HG02840 (cell line): ENCODE measurements around the gene SUSD3.

Experiments used
- ATAC-seq: cut with Tn5 transposase; IDR thresholded peaks from one replicate; pipeline ENCODE4 v1.9.1; 2021; ENCODE audit warnings: mild to moderate bottlenecking, moderate library complexity, moderate number of reproducible peaks; ENCODE audit not compliant: unreplicated experiment, low FRiP score

SUSD3 gene

GRCh38 chr9:93051680-93052089 is 6.8 kb upstream of the SUSD3 start:
- no peak for ATAC-seq

GRCh38 chr9:93052791-93053540 is 5.5 kb upstream of the SUSD3 start:
- ATAC-seq, result no peak

- no peak for ATAC-seq
Observed at GRCh38 chr9:93053781-93054331, 4.6 kb upstream of the SUSD3 start.

GRCh38 chr9:93054758-93055704 is 3.5 kb upstream of the SUSD3 start:
- ATAC-seq, result no peak

- no peak for ATAC-seq
Observed at GRCh38 chr9:93057042-93057702, 1.3 kb upstream of the SUSD3 start.

DNA sequence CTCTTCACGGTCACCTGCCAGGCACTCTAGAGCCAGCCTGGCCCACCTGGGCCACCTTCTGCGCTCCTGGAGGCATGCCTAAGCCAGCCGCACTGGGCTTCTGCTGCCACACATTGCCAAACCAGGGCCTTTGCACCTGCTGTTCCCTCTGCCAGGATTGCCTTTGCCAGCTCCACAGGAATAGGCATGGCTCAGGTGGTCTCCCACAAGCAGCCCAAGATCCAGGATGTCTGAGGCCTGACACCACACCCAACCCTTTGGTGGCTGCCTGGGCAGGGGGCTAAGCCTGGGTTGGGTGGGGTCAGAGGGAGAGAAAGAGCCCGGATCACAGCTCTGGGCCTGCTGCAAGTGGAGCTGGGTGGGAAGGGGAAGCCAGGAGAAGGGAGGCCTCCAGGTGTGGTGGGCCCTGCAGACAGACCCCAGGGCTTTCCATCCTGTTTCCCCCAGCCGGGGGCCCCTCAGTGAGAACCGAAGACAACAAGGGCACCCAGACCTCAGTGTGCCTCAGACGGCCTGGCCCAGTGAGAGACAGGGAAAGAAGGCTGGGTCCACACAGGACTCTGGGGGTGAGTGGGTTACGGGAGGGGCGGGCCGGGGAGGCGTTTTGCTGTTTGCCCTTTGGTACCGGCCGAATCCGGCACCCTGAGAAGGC is 672 bp upstream of the SUSD3 start:
- ATAC-seq, result peak; percentile 4

DNA sequence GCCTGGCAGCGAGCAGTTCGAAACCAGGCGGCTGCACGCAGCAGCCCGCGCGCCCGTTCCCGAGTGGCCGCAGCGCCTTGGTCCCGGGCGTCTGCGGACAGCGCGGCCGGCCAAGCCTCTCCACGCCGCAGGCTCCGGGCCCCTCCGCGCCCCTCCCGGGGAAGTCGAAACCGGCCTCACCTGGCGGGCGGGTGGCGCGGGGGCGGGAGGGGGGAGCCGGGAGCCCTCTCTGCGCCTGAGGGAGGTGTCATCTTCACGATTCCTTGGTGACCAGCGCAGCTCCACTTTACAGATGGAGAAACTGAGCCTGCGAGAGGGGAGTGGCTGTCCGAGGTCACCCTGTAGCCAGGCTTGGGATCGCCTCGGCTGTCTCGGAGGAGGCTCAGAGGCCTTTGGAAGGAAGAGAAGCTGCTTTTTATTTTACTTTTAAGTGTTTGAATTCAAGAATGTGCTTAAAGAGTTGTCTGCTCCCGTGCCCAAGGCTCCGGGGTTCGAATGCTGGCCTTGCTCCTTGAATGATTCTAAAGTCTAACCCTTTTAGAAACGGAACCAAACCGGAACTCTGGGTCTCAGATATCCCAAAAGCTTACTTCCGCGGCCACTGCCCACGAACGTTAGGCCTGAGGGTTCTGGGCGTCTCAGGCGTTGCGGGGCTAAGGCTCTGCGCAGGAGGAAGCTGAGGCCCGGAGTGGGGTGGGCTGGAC is 662 bp downstream of the SUSD3 start:
- ATAC-seq, result peak; percentile 4

DNA sequence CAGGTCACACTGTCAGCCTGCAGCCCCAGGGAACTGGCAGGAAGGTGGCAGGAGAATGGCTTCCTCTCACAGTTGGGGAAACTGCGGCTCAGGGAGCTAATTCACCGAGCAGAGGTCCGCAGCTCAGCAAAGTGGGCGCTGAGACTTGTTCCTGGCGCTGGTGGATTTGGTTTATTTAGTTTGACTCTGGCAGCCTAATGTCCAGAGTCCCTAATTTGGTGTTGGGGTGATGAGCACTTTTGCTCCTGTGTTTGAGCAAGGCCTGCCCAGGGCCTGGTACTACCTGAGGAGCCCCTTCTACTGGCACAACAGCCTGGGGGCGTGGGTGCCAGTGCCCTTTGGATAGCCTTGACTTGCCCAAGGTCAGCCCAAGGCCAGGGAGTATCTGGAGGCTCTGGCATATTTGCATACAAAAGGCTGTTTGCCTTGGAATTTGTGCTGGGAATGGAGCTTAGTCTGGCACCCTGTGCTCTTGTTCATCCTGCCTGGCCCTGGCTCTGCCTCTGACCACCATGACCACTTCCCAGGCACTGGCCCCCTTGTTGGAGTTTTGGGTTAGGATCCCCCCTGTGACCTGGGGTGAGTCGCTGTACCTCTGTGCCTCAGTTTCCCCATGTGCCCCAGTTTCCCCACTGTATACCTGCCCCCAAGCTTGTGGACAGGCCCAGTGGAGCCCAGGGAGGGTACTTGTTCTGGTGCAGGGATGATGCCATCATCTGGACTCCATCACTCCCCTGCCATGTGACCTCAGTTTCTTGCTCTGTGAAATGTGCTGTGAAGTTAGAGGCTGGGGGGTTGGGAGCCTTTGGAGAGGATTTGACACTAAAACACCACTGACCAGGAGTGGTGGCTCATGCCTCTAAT is 1.4 kb downstream of the SUSD3 start:
- ATAC-seq, result no peak

DNA sequence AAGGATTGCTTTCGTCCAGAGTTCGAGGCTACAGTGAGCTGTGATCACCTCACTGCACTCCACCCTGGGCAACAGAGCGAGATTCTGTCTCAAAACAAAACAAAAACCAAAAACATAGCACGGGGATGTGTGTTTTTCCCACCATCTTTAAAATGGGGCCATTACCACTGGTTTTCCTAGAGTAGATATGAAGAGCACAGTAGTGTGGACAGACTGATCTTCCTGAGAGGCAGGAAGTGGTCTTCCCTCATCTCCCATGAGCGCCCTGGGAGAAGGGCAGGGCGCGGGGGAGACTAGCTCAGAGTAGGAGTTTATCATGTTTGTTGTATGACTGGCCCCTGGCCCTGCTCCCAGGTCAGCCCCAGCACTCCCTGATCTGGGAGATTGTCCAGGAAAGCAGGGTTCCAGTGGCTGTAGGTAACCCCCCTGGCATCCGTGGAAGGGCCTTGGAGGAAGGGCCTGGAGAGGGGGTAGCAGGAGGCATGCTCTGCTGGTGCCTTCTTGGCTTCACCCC is 2.3 kb downstream of the SUSD3 start:
- no peak for ATAC-seq

DNA sequence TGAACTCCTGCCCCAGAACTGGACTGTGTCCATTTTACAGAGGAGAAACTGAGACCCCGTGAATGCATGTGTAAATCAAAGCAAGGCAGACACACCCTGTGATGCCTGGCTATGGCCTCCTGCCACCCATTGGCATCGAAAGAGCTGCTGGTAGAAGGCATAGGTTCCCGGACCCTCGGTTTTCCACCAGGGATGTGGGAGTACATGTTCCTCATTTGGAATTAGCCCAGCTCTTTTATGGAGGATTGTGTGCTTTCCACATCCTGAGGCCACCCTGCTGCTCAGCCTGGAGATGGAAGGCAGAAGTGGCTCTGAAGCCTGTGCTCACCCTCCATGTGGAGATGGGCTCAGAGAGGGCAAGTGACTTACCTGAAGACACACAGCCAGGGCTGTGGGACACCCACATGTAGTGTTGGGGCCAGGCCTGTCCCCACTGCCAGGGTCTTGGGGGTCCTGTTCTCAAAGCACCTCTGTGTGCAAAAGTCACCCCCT is 2.8 kb downstream of the SUSD3 start:
- ATAC-seq, result no peak

DNA sequence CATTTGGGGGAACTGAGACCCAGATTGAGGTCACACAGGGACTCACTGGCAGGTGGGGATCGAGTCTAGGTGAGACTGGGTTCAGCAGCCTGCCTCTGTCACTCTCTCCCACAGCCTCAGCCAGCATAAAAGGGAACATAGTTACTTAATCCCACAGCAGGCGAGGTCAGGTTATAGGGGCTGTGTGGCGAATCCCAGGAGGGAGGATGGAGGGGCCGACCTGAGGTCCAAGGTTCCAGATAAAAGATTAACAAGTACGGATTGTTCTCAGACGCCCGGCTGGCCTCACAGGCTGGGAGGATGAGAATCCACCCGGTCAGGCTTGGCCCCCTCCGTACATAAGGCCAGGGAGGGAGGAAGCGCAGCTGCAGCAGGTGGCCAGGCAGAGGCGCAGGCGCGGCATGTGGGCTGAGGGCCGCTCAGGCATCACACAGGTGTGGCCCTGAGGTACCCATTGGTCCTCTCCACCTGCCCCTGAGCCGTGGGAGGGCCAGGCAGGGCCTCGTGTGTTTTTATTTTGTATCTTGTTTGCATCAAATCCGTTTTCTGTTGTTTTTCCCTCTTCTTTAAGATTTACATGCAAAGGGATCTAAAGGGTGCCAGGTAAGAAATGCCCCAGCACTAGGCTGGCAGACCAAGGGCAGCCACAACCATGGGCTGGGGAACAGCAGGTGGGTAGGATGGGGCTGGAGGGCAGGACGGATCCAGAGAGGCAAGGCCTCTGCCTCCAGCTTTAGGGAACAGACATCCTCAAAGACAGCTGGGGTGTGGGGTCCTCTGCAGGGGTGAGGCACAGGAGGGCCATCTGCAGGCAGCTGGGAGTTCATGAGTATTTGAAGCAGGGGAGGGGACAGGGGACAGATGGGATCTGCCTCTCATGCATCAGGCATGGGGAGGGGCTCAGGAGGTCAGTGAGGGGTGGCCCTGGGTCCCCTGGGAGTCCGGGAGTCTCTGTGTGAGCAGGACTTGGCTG is 3.6 kb downstream of the SUSD3 start:
- peak; percentile 27 for ATAC-seq

GRCh38 chr9:93064392-93065134 is 6.1 kb downstream of the SUSD3 start:
- ATAC-seq, result peak; percentile 79

GRCh38 chr9:93065135-93065720 is 6.7 kb downstream of the SUSD3 start:
- ATAC-seq, result no peak

- no peak for ATAC-seq
Observed at GRCh38 chr9:93066978-93067603, 8.6 kb downstream of the SUSD3 start.

GRCh38 chr9:93068956-93069355 is 10.5 kb downstream of the SUSD3 start:
- no peak for ATAC-seq

- ATAC-seq, result no peak
Observed at GRCh38 chr9:93071464-93071863, 13.0 kb downstream of the SUSD3 start.
